ENCODE results near the gene RHBDF2.

The RHBDF2 gene

GRCh38 chr17:76491271-76492122 is 9.7 kb downstream of the RHBDF2 start:
- Mint-ChIP-seq H3K9me3 (ENCODE audit: low read depth) (no peaks in the 10 kb centered on the region), H3K27ac (peak overlapping the region; percentile 64), H3K4me1 (ENCODE audit: low read depth) (peaks cover 32% of the 10 kb centered on the region), H3K4me3 (peak overlapping the region; percentile 46), H3K36me3 (no peaks in the 10 kb centered on the region), H3K27me3 (no peaks in the 10 kb centered on the region)

GRCh38 chr17:76490112-76490710 is 11.0 kb downstream of the RHBDF2 start:
- Mint-ChIP-seq H3K27ac (no peak overlapping the region), H3K36me3 (no peaks in the 10 kb centered on the region), H3K4me1 (ENCODE audit: low read depth) (peaks cover 32% of the 10 kb centered on the region), H3K9me3 (ENCODE audit: low read depth) (no peaks in the 10 kb centered on the region), H3K27me3 (no peaks in the 10 kb centered on the region), H3K4me3 (no peak overlapping the region)

GRCh38 chr17:76487451-76488192 is 13.6 kb downstream of the RHBDF2 start:
- Mint-ChIP-seq H3K27me3 (no peaks in the 10 kb centered on the region), H3K9me3 (ENCODE audit: low read depth) (no peaks in the 10 kb centered on the region), H3K4me1 (ENCODE audit: low read depth) (peaks cover 18% of the 10 kb centered on the region), H3K27ac (no peak overlapping the region), H3K4me3 (no peak overlapping the region), H3K36me3 (peaks cover 2% of the 10 kb centered on the region)

GRCh38 chr17:76485569-76485968 is 15.7 kb downstream of the RHBDF2 start:
- H3K27me3 Mint-ChIP-seq, result no peaks in the 10 kb centered on the region
- H3K27ac Mint-ChIP-seq, result no peak overlapping the region
- no peaks in the 10 kb centered on the region for H3K9me3 Mint-ChIP-seq (ENCODE audit: low read depth)
- H3K4me3 Mint-ChIP-seq, result no peak overlapping the region
- H3K4me1 Mint-ChIP-seq (ENCODE audit: low read depth), result peaks cover 10% of the 10 kb centered on the region
- peaks cover 4% of the 10 kb centered on the region for H3K36me3 Mint-ChIP-seq

GRCh38 chr17:76484228-76484725 is 16.9 kb downstream of the RHBDF2 start:
- no peak overlapping the region for H3K4me3 Mint-ChIP-seq

GRCh38 chr17:76481071-76481655 is 20.1 kb downstream of the RHBDF2 start:
- Mint-ChIP-seq H3K27ac (no peak overlapping the region), H3K27me3 (no peaks in the 10 kb centered on the region), H3K4me1 (ENCODE audit: low read depth) (peaks cover 12% of the 10 kb centered on the region), H3K36me3 (peaks cover 4% of the 10 kb centered on the region), H3K9me3 (ENCODE audit: low read depth) (no peaks in the 10 kb centered on the region), H3K4me3 (no peak overlapping the region)

More at GRCh38 chr17:76484228-76484725, 16.9 kb downstream of the RHBDF2 start:
- H3K9me3 Mint-ChIP-seq (ENCODE audit: low read depth), result no peaks in the 10 kb centered on the region
- H3K27ac Mint-ChIP-seq, result no peak overlapping the region
- H3K4me1 Mint-ChIP-seq (ENCODE audit: low read depth), result peaks cover 12% of the 10 kb centered on the region
- peaks cover 4% of the 10 kb centered on the region for H3K36me3 Mint-ChIP-seq
- H3K27me3 Mint-ChIP-seq, result no peaks in the 10 kb centered on the region

- Mint-ChIP-seq H3K4me1 (ENCODE audit: low read depth) (peaks cover 12% of the 10 kb centered on the region), H3K27ac (peak overlapping the region; percentile 5), H3K27me3 (no peaks in the 10 kb centered on the region), H3K36me3 (peaks cover 4% of the 10 kb centered on the region), H3K4me3 (no peak overlapping the region), H3K9me3 (ENCODE audit: low read depth) (no peaks in the 10 kb centered on the region)
Measured at GRCh38 chr17:76480632-76481031, 20.6 kb downstream of the RHBDF2 start.

- Mint-ChIP-seq H3K36me3 (peaks cover 4% of the 10 kb centered on the region), H3K27ac (no peak overlapping the region)
Measured at GRCh38 chr17:76479515-76480060, 21.6 kb downstream of the RHBDF2 start.

GRCh38 chr17:76478730-76479514 is 22.3 kb downstream of the RHBDF2 start:
- Mint-ChIP-seq H3K4me1 (ENCODE audit: low read depth) (peaks cover 12% of the 10 kb centered on the region), H3K36me3 (peaks cover 2% of the 10 kb centered on the region), H3K4me3 (no peak overlapping the region), H3K27ac (no peak overlapping the region), H3K9me3 (ENCODE audit: low read depth) (no peaks in the 10 kb centered on the region), H3K27me3 (no peaks in the 10 kb centered on the region)

More at GRCh38 chr17:76479515-76480060, 21.6 kb downstream of the RHBDF2 start:
- H3K27me3 Mint-ChIP-seq, result no peaks in the 10 kb centered on the region
- H3K4me3 Mint-ChIP-seq, result no peak overlapping the region
- peaks cover 12% of the 10 kb centered on the region for H3K4me1 Mint-ChIP-seq (ENCODE audit: low read depth)
- no peaks in the 10 kb centered on the region for H3K9me3 Mint-ChIP-seq (ENCODE audit: low read depth)

GRCh38 chr17:76478097-76478496 is 23.1 kb downstream of the RHBDF2 start:
- peaks cover 2% of the 10 kb centered on the region for H3K36me3 Mint-ChIP-seq
- no peaks in the 10 kb centered on the region for H3K9me3 Mint-ChIP-seq (ENCODE audit: low read depth)
- H3K4me1 Mint-ChIP-seq (ENCODE audit: low read depth), result peaks cover 12% of the 10 kb centered on the region
- H3K27ac Mint-ChIP-seq, result no peak overlapping the region
- H3K4me3 Mint-ChIP-seq, result no peak overlapping the region
- H3K27me3 Mint-ChIP-seq, result no peaks in the 10 kb centered on the region

GRCh38 chr17:76477576-76477975 is 23.6 kb downstream of the RHBDF2 start:
- H3K4me1 Mint-ChIP-seq (ENCODE audit: low read depth), result peaks cover 12% of the 10 kb centered on the region
- peaks cover 2% of the 10 kb centered on the region for H3K36me3 Mint-ChIP-seq
- H3K27me3 Mint-ChIP-seq, result no peaks in the 10 kb centered on the region
- no peak overlapping the region for H3K27ac Mint-ChIP-seq
- no peaks in the 10 kb centered on the region for H3K9me3 Mint-ChIP-seq (ENCODE audit: low read depth)
- H3K4me3 Mint-ChIP-seq, result no peak overlapping the region

GRCh38 chr17:76476736-76477135 is 24.5 kb downstream of the RHBDF2 start:
- H3K27me3 Mint-ChIP-seq, result no peaks in the 10 kb centered on the region
- no peak overlapping the region for H3K4me3 Mint-ChIP-seq
- H3K36me3 Mint-ChIP-seq, result no peaks in the 10 kb centered on the region
- peaks cover 8% of the 10 kb centered on the region for H3K4me1 Mint-ChIP-seq (ENCODE audit: low read depth)
- H3K27ac Mint-ChIP-seq, result no peak overlapping the region
- H3K9me3 Mint-ChIP-seq (ENCODE audit: low read depth), result no peaks in the 10 kb centered on the region

GRCh38 chr17:76475302-76475701 is 25.9 kb downstream of the RHBDF2 start:
- no peaks in the 10 kb centered on the region for H3K4me1 Mint-ChIP-seq (ENCODE audit: low read depth)
- H3K9me3 Mint-ChIP-seq (ENCODE audit: low read depth), result no peaks in the 10 kb centered on the region
- H3K36me3 Mint-ChIP-seq, result no peaks in the 10 kb centered on the region
- H3K4me3 Mint-ChIP-seq, result no peak overlapping the region
- H3K27me3 Mint-ChIP-seq, result no peaks in the 10 kb centered on the region
- H3K27ac Mint-ChIP-seq, result no peak overlapping the region

- Mint-ChIP-seq H3K9me3 (ENCODE audit: low read depth) (no peaks in the 10 kb centered on the region), H3K4me3 (no peak overlapping the region), H3K36me3 (no peaks in the 10 kb centered on the region), H3K4me1 (ENCODE audit: low read depth) (no peaks in the 10 kb centered on the region), H3K27me3 (no peaks in the 10 kb centered on the region), H3K27ac (no peak overlapping the region)
Measured at GRCh38 chr17:76474894-76475293, 26.3 kb downstream of the RHBDF2 start.

Measured in activated naive CD8-positive, alpha-beta T cell (primary cell).